HG03521 (cell line): ENCODE results near the gene SFTPB.
"Not testable (repeated sequence)": the region's sequence is repeated elsewhere in the genome, so short reads cannot be mapped to it uniquely, and the experiment has no call there.

Source experiments
- ATAC-seq: cut with Tn5 transposase; IDR thresholded peaks from one replicate; pipeline ENCODE4 v1.9.1; 2021; ENCODE audit warnings: mild to moderate bottlenecking, moderate library complexity; ENCODE audit not compliant: unreplicated experiment

SFTPB gene

GRCh38 chr2:85678377-85678776 is 10.4 kb upstream of the SFTPB start:
- ATAC-seq: no peak

DNA sequence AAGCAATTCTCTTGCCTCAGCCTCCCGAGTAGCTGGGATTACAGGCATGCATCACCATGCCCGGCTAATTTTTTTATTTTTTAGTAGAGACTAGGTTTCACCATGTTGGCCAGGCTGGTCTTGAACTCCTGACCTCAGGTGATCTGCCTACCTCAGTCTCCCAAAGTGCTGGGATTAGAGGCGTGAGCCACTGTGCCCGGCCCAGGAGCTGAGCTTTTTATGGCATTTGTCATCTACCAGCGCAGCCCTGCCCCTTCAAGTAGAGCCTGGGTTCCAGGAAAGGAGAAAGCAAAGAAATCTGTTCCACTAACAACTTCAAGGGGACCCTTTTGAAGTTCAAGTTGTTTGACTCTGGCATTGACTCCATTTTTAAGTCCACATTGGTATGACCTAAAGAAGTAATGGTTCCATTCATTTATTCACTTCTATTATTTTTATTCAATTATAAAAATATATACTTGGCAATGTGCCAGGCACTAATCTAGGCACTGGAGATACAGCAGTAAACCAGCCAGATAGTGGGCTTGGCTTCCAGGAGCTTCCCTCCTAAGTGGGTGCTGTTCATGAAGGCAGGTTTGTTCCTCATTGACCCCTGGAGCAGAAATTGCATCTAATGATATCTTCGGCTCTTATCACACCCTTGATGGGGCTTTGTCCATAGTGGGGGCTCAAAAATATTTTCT is 8.0 kb upstream of the SFTPB start:
- no peak for ATAC-seq

DNA sequence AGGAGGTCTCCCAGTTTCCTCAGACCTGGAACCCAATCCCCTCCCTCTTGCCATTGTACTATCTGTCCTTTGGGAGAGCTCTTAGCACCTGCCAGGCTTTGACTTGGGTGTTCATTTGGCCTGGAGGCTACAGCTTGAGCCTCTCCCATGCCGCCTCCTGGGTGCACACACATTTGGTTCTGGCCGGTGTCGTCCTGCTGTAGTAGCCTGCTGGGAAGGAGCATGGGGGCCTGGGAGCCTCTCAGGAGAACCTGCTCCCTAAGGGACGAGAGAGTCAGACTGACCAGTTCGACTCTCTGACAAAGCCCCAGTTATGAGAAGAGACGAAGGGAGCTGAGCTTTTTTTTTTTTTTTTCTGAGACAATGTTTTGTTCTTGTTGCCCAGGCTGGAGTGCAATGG is 7.4 kb upstream of the SFTPB start:
- no peak for ATAC-seq

DNA sequence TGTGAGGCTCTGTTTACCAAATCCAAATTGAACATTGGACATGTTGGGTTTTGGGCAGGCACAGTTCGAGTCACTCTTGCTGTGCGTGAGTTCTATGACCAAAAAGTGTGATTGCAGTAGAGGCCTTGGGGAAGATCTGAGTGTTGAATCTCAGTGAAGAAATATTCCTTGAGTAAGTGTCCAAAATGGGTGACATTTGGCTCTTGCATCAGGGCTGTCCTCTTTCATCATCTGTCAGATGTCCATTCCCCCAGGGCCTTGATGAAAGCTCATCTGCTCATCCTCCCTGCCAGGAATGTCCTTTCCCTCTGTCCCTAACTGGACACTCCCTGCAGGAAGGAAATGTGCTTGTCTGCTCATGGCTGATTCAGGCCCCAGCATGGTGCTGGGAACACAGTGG is 6.4 kb upstream of the SFTPB start:
- ATAC-seq: no peak

- ATAC-seq: no peak
Observed at GRCh38 chr2:85673716-85674375, 5.8 kb upstream of the SFTPB start.

DNA sequence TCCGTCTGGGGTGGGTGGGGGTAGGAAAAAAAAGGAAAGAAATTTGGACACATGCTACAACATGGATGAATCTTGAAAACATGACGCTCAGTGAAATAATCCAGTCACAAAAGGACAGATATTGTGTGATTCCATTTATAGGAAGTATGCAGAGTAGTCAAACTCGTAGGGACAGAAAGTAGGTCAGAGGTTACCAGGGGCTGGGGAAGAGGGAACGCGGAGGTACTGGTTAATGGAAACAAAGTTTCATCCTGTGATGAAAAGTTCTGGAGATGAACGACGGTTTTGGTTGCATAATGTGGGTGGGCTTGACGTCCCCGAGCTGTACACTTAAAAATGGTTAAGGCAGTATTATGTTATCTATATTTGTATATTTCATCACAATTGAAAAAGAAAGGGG is 4.5 kb upstream of the SFTPB start:
- ATAC-seq: no peak

DNA sequence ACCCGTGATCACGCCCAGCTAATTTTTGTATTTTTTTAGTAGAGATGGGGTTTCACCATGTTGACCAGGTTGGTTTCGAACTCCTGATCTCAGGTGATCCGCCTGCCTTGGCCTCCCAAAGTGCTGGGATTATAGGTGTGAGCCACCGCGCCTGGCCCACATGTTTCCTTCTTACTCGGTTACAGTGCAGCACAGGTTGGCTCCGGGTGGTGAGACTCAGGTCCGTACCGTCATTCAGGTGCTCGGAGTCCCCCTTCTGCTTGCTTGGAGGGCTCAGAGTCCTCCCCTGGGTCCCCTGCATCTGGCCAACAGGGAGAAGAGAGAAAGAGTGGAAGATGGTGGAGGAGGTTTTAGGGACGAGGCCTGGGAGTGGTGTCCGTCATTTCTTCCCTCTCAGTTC is 2.4 kb upstream of the SFTPB start:
- not testable (repeated sequence) for ATAC-seq

- no peak for ATAC-seq
Observed at GRCh38 chr2:85669549-85669948, 1.6 kb upstream of the SFTPB start.

GRCh38 chr2:85668857-85669142 is 801 bp upstream of the SFTPB start:
- ATAC-seq: no peak

- no peak for ATAC-seq
Observed at GRCh38 chr2:85667561-85668008, 414 bp downstream of the SFTPB start.

DNA sequence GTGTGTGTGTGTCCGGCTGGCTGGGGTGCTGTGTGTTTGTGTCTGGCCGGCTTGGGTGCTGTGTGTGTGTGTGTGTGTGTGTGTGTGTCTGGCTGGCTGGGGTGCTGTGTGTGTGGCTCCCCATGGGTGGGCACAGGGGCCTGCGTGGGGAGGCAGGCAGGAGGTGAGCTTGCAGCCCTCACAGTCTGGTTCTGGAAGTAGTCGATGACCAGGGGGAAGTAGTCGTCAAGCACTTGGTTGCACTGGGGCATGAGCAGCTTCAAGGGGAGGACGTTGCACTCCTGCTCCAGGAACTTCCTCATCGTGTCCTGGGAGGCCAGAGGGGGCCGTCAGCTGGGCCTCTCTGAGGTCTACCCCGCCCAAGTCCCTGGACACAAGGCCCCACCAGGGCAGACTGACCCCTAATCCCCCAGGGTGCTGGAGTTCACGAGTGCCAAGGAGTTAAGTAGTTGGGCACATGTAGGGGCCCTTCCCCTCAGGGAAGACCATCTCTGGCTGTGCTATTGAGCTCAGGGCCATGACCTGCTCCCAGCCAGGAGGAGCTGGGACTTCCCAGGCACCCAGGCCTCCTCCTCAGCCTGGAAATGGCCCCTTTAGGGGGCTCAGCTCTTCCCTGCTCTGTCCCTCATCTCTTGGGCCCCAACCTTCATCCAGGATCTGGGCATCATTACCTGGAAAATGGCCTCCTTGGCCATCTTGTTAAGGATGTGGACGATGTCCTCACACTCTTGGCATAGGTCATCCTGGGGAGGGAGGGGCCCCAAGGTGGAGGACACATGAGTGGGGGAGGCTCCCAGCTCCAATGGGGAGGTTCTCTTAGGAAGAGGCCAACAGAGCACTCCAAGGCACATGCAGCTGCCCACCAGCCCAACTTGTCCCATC is 1.3 kb downstream of the SFTPB start:
- no peak for ATAC-seq

GRCh38 chr2:85666016-85666415 is 2.0 kb downstream of the SFTPB start:
- no peak for ATAC-seq

- ATAC-seq: no peak
Observed at GRCh38 chr2:85665264-85665937, 2.6 kb downstream of the SFTPB start.

DNA sequence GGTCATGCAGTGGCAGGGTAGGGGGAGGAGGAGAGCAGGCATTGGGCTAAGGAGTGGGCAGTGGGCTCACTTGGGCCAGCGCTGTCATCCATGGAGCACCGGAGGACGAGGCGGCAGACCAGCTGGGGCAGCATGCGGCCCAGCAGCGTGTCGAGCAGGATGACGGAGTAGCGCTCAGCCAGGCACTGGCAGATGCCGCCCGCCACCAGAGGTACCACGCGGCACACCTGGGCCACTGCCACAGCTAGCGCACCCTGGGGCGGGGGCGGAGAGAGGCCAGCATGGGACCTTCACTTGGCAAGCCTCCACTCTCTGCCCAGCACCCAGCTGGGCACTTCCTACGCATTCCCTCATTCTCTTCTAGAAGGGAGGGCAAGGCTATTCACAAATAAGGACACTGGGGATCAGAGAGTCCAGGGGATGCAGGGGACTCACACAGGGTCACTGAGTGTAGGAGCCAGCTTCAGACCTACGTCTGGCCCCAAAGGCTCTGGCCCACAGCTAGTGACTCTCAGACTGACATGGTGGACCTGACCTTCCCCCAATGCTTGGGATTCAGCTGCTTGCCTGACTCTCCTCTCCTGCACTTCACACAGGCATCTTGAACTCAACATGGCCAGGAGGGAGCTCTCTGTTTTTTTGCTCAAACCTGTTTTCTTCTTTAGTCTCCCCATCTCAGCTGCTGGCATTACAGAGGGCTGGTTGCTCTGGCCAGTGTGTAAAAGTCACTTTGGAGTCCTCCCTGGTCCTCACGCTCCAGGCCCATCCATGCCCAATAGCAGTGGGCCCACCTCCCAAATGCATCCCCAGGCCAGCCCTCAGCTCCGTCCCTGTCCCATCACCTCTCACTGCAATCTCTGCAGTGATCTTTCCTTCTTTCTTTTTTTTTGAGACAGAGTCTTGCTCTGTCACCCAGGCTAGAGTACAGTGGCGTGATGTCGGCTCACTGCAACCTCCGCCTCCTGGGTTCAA is 4.1 kb downstream of the SFTPB start:
- ATAC-seq: no peak

DNA sequence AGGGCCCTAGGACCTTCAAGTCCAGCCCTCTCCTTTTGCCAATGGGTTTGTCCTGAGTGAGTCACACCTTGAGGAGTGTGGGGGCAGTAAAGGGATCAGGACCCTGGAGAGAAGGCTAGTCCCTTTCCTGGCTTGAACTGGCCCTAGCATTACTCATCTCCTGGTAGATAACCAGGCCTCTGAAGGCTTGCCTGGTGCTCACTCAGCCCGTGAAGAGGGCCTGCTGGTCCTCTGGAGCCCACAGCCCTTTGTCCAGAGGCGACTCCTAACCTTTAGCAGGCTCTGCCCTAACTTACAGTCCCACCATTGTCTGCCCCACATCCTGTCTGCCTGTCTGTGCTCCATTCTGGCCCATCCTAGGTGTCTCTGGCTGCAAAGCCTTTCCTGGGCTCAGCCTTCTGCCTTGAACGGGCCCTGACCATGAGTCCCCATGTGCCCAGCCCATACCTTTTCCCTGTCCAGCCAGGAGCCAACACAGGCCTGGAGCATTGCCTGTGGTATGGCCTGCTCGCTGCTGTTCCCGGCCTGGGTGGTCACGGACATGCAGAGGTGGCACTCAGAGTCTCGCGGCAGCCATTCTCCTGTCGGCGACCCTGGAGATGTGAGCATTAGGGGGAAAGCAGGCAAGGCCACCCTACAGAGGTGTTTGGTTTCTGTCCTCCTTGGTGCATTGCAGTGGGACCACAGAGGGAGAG is 5.0 kb downstream of the SFTPB start:
- ATAC-seq: no peak

DNA sequence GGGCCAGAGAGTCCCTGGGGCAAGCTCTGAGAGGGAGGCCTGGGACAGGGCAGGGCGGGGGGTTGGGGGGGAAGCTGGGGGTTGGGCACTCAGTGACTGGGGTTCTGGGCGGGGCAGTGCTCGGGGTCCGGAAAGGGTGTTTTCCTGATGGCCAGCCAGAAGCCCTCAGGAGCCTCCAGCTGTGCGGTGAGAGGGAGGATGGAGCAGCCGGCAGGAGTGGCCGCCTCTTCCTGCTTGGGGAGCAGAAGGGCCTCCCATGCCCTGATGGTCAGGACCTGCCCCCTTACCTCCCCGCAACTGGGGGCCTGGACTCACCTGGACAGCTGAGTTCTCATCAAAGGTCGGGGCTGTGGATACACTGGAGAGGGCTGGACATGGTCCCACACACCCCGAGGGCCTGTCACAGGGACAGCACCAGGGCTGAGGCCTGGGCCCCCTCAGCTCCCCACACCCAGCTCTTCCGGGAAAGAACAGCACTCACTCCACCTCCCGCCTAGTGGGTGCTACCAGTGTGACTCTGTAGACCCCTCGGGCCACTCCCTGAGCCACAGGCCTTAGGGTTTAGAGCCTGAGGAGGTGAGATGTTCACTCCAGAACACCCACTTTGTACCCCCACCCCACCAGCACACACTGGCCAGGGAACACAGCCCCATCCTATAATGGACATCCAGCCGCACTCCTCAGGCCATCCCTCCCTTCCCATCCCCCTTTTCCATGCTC is 6.7 kb downstream of the SFTPB start:
- no peak for ATAC-seq

DNA sequence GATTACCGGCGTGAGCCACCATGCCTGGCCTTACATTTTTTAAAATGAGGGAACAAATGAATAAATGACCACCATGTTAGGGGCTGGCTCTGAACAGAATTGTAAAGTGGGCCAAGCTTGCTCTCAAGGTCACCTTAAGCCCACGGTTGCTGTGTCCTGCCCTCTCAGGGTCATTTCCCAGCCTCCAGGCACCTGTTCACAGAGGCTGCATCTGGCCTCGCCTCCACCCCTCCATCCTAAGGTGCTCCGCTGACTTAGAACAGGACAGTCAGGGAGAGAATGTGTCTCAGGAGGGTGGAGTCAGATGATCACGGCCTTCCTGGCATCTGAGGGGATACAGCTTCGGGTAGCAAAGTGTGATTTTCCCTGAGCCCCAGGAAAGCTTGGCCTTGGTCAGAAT is 7.3 kb downstream of the SFTPB start:
- ATAC-seq: no peak

DNA sequence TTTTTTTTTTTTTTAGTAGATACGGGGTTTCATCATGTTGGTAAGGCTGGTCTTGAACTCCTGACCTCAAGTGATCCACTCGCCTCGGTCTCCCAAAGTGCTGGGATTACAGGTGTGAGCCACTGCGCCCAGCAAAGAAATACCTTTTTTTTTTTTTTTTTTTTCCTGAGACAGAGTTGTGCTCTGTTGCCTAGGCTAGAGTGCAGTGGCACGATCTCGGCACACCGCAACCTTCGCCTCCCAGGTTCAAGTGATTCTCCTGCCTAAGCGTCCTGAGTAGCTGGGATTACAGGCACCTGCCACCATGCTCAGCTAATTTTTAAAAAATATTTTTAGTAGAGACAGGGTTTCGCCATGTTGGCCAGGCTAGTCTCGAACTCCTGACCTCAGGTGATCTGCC is 7.7 kb downstream of the SFTPB start:
- not testable (repeated sequence) for ATAC-seq
